IPS DF 6.9 (cell line): ENCODE data around the gene SCPEP1.
"Not testable (repeated sequence)": the region's sequence is repeated elsewhere in the genome, so short reads cannot be mapped to it uniquely, and the experiment has no call there.

Source experiments
- DNase-seq: peaks from one replicate; pipeline ENCODE4 v3.0.0-alpha.2; 2013; ENCODE audit warnings: low read depth, low spot score
- H3K27ac ChIP-seq: one replicate; pipeline ENCODE4 v1.5.1; 2013; ENCODE audit warnings: low read length, control low read depth
- H3K27me3 ChIP-seq: 2 replicates; pipeline ENCODE4 v1.6.1; 2013; ENCODE audit warnings: mild to moderate bottlenecking, low read length; ENCODE audit not compliant: control insufficient read depth, insufficient read depth
- H3K36me3 ChIP-seq: 2 replicates; pipeline ENCODE4 v1.6.1; 2013; ENCODE audit warnings: low read length; ENCODE audit not compliant: control insufficient read depth, insufficient read depth
- H3K4me1 ChIP-seq: 2 replicates; pipeline ENCODE4 v1.6.1; 2013; ENCODE audit warnings: low read length; ENCODE audit not compliant: control insufficient read depth, insufficient read depth
- H3K4me3 ChIP-seq: 2 replicates; pipeline ENCODE4 v1.5.1; 2013; ENCODE audit warnings: mild to moderate bottlenecking, low read length
- H3K9me3 ChIP-seq: 2 replicates; pipeline ENCODE4 v1.6.1; 2013; ENCODE audit warnings: low read length, inconsistent platforms; ENCODE audit not compliant: control insufficient read depth, insufficient read depth
- WGBS: extraction: QIAGEN DNeasy Blood & Tissue Kit; methylation state at CpG from one replicate; pipeline ENCODE4 v1.1.7; 2013; ENCODE audit warnings: mixed read lengths, missing lambda C conversion rate; ENCODE audit not compliant: insufficient read length, insufficient coverage; 5-methylcytosine and 5-hydroxymethylcytosine counted together

SCPEP1 gene

DNA sequence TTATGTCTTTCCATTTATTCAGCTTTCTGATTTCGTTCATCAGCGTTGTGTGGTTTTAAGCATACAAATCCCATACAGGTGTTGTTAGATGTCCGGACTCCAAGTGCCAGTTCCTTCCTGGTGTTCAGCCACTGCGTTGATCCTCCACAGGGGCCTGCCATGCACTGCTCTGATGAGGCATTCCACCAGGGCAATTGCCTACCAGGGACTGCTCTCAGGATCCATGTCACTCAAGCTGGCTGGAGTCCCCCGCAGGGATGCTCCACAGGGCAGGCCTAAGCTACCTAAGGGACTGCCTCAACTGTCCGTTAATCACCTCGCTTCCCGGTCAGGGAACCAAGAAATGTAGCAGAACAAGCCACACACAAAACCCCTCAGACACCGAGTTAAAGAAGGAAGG is 12.7 kb upstream of the SCPEP1 start:
- H3K4me3 ChIP-seq, H3K4me1 ChIP-seq, DNase-seq, H3K36me3 ChIP-seq, H3K27me3 ChIP-seq, H3K27ac ChIP-seq, H3K9me3 ChIP-seq: not testable (repeated sequence)
- no CpG with 5 or more reads among the region's 9 CpGs for whole genome bisulfite sequencing

DNA sequence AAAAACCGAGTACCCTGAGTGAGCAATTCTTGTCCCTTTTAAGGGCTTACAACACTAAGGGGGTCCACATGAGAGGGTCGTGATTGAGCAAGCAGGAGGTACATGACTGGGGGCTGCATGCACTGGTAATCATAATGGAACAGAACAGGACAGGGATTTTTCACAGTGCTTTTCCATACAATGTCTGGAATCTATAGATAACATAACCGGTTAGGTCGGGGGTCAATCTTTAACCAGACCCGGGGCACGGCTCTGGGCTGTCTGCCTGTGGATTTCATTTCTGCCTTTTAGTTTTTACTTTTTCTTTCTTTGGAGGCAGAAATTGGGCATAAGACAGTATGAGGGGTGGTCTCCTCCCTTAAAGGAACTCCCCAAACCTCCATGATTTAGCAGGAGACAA is 12.2 kb upstream of the SCPEP1 start:
- H3K9me3 ChIP-seq, H3K4me3 ChIP-seq: not testable (repeated sequence)
- no CpG with 5 or more reads among the region's 6 CpGs for WGBS

DNA sequence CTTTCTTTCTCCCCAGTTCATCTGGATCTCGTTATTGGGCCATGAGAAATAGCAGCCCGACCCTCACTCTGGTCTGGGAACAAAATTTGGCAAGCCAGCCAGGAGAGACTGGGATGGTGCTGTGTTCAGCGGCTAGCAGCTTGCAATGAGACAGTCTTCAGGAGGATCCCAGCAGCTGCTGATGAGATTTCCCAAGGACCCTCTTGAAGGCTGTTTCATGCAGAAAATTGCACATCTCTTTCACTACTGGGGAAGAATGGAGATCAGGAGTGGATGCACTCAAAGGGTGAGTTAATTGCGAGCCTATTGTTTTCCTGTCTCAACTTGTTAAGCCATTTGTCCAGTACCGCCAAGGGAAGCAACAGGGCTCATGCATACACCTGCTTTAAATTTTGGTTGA is 11.6 kb upstream of the SCPEP1 start:
- Histone ChIP-seq H3K27ac (no peak overlapping the region), H3K4me3 (no peak overlapping the region), H3K27me3 (no peaks in the 10 kb centered on the region), H3K4me1 (no peaks in the 10 kb centered on the region), H3K9me3 (no peaks in the 10 kb centered on the region), H3K36me3 (no peaks in the 10 kb centered on the region)
- no peak for DNase-seq
- no CpG with 5 or more reads among the region's 5 CpGs for WGBS

More for the DNA sequence above, 12.2 kb upstream of the SCPEP1 start:
- H3K27ac ChIP-seq, H3K36me3 ChIP-seq, H3K27me3 ChIP-seq, DNase-seq, H3K4me1 ChIP-seq: not testable (repeated sequence)

DNA sequence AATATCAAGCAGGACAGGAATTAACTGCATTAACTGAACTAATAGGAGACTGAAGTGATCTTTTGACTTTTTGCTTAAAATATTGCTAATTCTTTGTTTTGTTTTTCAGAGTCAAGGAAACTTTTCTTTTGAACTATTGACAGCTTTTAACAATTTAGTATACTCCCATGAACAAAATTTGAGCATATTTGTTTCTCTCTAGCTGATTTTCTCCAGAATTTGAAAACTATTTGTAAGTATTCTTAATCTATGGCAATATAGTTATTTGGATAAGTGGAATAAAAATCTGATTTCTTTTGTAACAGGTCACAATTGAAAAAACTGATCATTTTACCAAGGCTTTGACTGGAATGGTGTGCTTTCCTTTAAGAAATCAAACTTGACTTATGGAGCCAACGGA is 7.0 kb upstream of the SCPEP1 start:
- no peak overlapping the region for H3K27ac ChIP-seq
- no peaks in the 10 kb centered on the region for H3K36me3 ChIP-seq
- WGBS = no CpG with 5 or more reads among the region's 1 CpG
- H3K4me3 ChIP-seq = no peak overlapping the region
- no peaks in the 10 kb centered on the region for H3K9me3 ChIP-seq
- H3K4me1 ChIP-seq = no peaks in the 10 kb centered on the region
- DNase-seq = no peak
- H3K27me3 ChIP-seq = no peaks in the 10 kb centered on the region

DNA sequence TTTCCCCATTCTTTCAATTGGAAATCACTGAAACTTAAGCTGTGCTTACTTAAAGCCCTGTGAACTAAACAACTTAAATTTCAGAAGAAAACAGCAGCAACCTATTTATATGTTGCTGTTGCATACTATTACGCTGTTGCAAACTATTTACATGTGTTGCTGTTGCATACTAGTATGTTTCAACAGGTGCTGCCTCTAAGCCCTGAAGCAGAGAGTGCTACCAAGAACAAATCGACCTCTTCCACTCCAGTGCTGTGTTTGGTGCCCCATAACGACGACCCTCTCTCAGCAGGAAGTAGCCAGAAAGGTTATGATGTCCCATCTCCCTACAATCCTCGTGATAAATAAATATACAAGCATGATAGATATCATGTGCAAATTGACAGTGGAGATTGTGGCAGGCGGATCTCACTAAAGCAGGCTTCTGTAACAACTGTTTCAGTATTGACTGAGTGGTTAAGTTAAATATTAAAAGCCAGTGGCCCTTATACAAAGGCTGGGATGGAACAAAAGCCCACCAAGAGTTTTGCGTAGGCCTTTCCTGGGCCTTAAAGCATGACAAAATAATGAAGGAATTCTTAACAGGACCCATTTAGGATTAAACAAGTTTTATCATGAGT is 5.7 kb upstream of the SCPEP1 start:
- H3K9me3 ChIP-seq = no peaks in the 10 kb centered on the region
- H3K27me3 ChIP-seq = no peaks in the 10 kb centered on the region
- H3K4me3 ChIP-seq = no peak overlapping the region
- no peak overlapping the region for H3K27ac ChIP-seq
- no peaks in the 10 kb centered on the region for H3K4me1 ChIP-seq
- no peak for DNase-seq
- no CpG with 5 or more reads among the region's 7 CpGs for WGBS
- H3K36me3 ChIP-seq = no peaks in the 10 kb centered on the region

DNA sequence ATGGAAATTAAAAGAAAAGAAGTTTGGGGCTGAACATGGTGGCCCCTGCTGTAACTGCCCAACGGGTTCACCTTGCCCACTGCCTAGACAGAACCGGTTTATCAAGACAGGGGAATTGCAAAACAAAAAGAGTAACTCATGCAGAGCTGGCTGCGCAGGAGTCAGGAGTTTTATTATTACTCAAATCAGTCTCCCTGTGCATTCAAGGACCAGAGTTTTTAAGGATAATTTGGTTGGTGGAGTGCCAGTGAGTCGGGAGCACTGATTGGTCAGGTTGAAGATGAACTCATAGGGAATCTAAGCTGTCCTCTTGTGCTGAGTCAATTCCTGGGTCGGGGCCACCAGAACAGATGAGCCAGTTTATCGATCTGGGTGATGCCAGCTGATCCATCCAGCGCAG is 4.4 kb upstream of the SCPEP1 start:
- Histone ChIP-seq H3K27ac (no peak overlapping the region), H3K27me3 (no peaks in the 10 kb centered on the region), H3K9me3 (no peaks in the 10 kb centered on the region), H3K36me3 (no peaks in the 10 kb centered on the region), H3K4me1 (no peaks in the 10 kb centered on the region; the same call in 1 of the 2 replicates), H3K4me3 (no peak overlapping the region)
- no CpG with 5 or more reads among the region's 7 CpGs for WGBS
- no peak for DNase-seq

DNA sequence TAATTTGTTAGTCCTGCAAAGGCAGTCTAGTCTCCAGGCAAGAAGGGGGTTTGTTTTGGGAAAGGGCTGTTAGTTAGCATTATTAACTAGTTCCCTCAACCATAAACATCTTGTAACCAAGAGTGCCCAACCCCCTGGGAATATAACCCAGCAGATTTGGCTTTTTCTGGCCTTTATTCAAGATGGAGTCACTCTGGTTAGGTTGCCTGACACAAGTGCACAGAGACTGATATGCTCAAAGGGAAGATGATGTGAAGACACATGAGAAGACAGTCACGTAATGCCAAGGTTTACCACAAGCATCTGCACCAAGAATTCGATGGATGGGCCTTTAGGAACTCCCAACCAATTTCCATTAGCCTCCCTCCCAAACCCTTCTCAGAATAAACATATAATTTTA is 3.9 kb upstream of the SCPEP1 start:
- DNase-seq = no peak
- no peaks in the 10 kb centered on the region for H3K9me3 ChIP-seq
- H3K36me3 ChIP-seq = no peaks in the 10 kb centered on the region
- H3K4me1 ChIP-seq = no peaks in the 10 kb centered on the region; the same call in 1 of the 2 replicates
- H3K27me3 ChIP-seq = no peaks in the 10 kb centered on the region
- H3K4me3 ChIP-seq = no peak overlapping the region
- H3K27ac ChIP-seq = no peak overlapping the region
- no CpG with 5 or more reads among the region's 2 CpGs for WGBS

DNA sequence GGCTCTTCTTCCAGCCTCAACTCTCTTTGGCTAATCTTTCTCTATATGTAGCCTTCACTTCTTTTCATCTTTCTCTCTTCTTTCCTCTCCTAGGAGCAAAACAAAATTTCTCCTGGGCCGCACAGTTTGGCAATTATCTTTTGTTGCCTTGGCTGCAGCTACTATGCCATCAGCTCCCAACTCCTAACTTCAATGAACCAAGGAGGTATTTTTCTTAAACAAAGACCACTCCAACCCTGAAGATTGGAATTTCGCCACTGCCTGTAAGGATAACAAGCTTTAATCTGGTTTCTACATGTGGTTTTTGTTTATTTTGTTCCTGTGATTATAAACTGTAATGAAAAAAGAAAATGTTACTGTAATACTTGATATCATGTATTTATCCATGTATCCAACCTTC is 2.3 kb upstream of the SCPEP1 start:
- Histone ChIP-seq H3K27me3 (no peaks in the 10 kb centered on the region), H3K4me1 (no peaks in the 10 kb centered on the region; the same call in 1 of the 2 replicates), H3K9me3 (no peaks in the 10 kb centered on the region), H3K36me3 (no peaks in the 10 kb centered on the region), H3K27ac (no peak overlapping the region), H3K4me3 (no peak overlapping the region)
- WGBS = no CpG with 5 or more reads among the region's 2 CpGs
- no peak for DNase-seq

DNA sequence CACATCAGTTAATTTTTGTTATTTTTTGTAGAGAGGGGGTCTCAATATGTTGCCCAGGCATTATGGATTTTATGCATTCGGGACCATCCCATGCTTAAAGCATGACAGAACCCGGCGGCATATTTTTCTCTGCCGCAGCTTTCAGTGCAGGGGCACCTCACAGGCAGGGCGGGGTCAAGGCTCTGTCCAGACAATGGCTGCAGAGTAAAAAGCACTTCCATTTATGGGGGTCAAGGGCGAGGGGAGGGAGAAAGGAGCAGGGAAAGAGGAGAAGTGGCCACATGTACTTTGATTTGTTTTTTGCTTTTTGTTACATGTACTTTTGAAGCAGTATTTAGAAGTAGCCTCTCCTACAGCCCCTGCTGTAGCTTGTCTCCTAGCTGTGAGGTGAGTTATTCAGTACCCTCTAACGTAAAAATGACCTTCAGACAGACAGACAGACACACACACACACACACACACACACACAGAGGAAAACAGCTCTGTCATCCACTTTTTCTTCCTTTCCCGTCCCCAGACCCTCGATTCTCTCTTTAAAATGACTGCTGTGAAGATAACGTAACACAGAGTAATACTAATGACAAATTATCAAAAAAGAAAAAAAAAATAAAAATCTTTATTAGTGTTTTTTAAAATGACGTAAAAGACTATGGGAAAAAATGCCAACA is 856 bp upstream of the SCPEP1 start:
- no peak for DNase-seq
- H3K27me3 ChIP-seq = no peaks in the 10 kb centered on the region
- no CpG with 5 or more reads among the region's 11 CpGs for WGBS
- H3K4me1 ChIP-seq = no peaks in the 10 kb centered on the region; the same call in 1 of the 2 replicates
- no peak overlapping the region for H3K4me3 ChIP-seq
- no peaks in the 10 kb centered on the region for H3K36me3 ChIP-seq
- H3K27ac ChIP-seq = no peak overlapping the region
- H3K9me3 ChIP-seq = no peaks in the 10 kb centered on the region

DNA sequence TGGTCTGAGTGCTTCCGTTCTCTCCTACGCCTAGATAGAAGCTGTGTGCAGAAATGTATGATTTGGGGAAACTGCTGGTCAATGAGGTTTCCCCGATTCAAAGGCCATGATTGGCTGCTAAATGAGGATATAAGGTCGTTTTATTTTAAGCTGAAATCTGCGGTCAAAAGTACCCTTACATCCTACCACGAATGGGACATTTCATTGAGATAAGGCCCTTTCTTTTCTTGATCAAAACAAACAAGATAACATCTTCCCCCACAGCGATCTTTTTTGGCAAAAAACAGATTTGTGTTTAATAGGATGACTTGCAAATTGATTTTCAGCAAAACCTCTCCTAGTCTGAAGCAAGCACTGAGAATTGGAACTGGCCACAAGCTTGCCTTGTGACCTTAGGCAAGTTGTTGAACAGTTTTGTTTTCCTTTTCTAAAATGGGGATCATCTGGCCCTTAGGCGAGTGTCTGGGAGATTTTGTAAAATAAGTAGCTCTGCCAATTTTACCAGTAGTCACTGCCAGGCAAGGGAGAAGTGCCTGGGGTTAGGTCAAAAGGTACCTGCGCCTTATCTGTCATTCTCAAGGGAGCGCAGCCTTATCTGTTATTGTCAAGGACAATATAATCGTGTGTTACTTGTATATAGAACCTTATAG is 635 bp downstream of the SCPEP1 start:
- no peaks in the 10 kb centered on the region for H3K27me3 ChIP-seq
- H3K9me3 ChIP-seq = no peaks in the 10 kb centered on the region
- no peak overlapping the region for H3K27ac ChIP-seq
- H3K4me1 ChIP-seq = no peaks in the 10 kb centered on the region; the same call in 1 of the 2 replicates
- no peak for DNase-seq
- no CpG with 5 or more reads among the region's 11 CpGs for WGBS
- H3K36me3 ChIP-seq = no peaks in the 10 kb centered on the region
- peak overlapping the region; percentile 20; the same call in 1 of the 2 replicates for H3K4me3 ChIP-seq
